A549 treated with GW870086 at 1 μM for 4 hours (cell line): Measurements from ENCODE around the gene CYFIP2. TPM values are rescaled to one million over a fixed set of nuclear protein-coding genes. Genes with fewer than 3 reads are reported as not detected.

Source experiments
- total RNA-seq: library from RNA; stranded (reverse); fragments of 200-300 nt; extraction: Qiagen RNA extraction; gene quantifications from 5 replicates; pipeline ENCODE4 v1.2.3, GENCODE V29; 2022; ENCODE audit warnings: low read depth

CYFIP2 gene
- total RNA-seq = 16.5 to 22.6 TPM (median 21.3 TPM) in 5 replicates

GRCh38 chr5:157265714-157266285 is at the start of gene CYFIP2:
Gene CYFIP2 (plus strand): TSS chr5:157266123. CDS start chr5:157285362, 19,239 bp downstream.

Other genes with a start within 250 kb of the CYFIP2 start
- 22.0 to 42.6 TPM (median 35.7 TPM) in 5 replicates for gene HAVCR1, start 207.0 kb upstream of the CYFIP2 start, total RNA-seq
- 0.22 to 0.39 TPM (median 0.30 TPM) in 5 replicates for gene HAVCR2, start 157.1 kb upstream of the CYFIP2 start, total RNA-seq
- gene MED7, start 123.3 kb upstream of the CYFIP2 start, total RNA-seq = 12.6 to 22.4 TPM (median 17.7 TPM) in 5 replicates
- not detected in 5 replicates for gene GARIN3, start 99.9 kb upstream of the CYFIP2 start, total RNA-seq
- gene ITK, start 85.3 kb upstream of the CYFIP2 start, total RNA-seq = 0.03 to 0.41 TPM (median 0.08 TPM) in 5 replicates
- gene NIPAL4, start 194.1 kb downstream of the CYFIP2 start, total RNA-seq = 13.0 to 19.3 TPM (median 16.4 TPM) in 5 replicates